ENCODE measurements around the gene CDK6.
"Not testable (repeated sequence)": the region's sequence is repeated elsewhere in the genome, so short reads cannot be mapped to it uniquely, and the experiment has no call there.

CDK6 gene

DNA sequence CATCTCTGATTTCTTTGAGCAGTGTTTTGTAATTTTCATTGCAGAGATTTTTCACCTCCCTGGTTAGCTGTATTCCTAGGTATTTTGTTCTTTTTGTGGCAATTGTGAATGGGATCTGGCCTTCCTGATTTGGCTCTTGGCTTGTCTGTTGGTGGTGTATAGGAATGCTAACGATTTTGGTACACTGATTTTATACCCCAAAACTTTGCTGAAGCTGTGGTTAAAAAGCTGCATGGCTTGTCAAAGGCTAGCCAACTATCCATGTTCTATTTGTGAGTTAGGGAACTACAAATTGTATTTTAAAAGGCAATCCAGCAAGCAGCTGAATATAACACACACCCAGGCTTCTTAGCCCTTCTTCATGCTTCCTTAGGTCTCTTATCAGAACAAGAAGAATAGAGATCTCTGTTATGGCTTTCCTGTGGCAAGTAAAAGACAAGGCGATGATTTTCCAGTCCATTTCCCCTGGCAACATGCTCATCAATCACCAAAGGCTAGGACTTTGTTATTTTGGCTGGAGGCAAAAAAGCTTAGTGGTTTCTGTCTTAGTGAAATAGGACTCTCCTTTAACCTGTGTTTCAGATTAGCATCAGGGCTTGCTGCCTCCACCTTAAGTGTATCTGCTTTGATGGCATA lies 77.5 kb downstream of the CDK6 start:
- TF ChIP-seq, protein P1, sequence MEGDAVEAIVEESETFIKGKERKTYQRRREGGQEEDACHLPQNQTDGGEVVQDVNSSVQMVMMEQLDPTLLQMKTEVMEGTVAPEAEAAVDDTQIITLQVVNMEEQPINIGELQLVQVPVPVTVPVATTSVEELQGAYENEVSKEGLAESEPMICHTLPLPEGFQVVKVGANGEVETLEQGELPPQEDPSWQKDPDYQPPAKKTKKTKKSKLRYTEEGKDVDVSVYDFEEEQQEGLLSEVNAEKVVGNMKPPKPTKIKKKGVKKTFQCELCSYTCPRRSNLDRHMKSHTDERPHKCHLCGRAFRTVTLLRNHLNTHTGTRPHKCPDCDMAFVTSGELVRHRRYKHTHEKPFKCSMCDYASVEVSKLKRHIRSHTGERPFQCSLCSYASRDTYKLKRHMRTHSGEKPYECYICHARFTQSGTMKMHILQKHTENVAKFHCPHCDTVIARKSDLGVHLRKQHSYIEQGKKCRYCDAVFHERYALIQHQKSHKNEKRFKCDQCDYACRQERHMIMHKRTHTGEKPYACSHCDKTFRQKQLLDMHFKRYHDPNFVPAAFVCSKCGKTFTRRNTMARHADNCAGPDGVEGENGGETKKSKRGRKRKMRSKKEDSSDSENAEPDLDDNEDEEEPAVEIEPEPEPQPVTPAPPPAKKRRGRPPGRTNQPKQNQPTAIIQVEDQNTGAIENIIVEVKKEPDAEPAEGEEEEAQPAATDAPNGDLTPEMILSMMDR (IDR thresholded peaks at IDR 0.05; ENCODE audit: borderline replicate concordance, extremely low read depth, low read length, poor library complexity, severe bottlenecking): no peak
- TF ChIP-seq EZH2 (IDR thresholded peaks at IDR 0.05; ENCODE audit: borderline replicate concordance, low read depth, low read length, severe bottlenecking): no peak
- H3K9ac ChIP-seq (ENCODE audit: low read depth, low read length): no peak overlapping the region
- no peak overlapping the region; the same call in 1 of the 2 replicates for H3K4me2 ChIP-seq (ENCODE audit: insufficient read depth, low read length)
- DNase-seq (no peak), ATAC-seq (ENCODE audit: insufficient read depth, low read depth) (no peak)
- H3K27me3 ChIP-seq (ENCODE audit: insufficient read depth, low read length, poor library complexity): no peaks in the 10 kb centered on the region
- H3K4me3 ChIP-seq (ENCODE audit: low read depth in 1 of 2, low read length in 2 of 2): no peak overlapping the region
- H3K36me3 ChIP-seq (ENCODE audit: insufficient read depth, low read length): peaks cover 66% of the 10 kb centered on the region
- H3K79me2 ChIP-seq (ENCODE audit: insufficient read depth, low read length): peaks cover 98% of the 10 kb centered on the region
- no peaks in the 10 kb centered on the region for H3K9me3 ChIP-seq (ENCODE audit: insufficient read depth, low read length, severe bottlenecking)
- H2AFZ ChIP-seq (ENCODE audit: low read depth, low read length): no peak overlapping the region
- peak overlapping the region; percentile 99 for H3K27ac ChIP-seq (ENCODE audit: low read length)
- no peaks in the 10 kb centered on the region; the same call in 1 of the 2 replicates for H4K20me1 ChIP-seq (ENCODE audit: insufficient read depth, low read length)
- peaks cover 99% of the 10 kb centered on the region for H3K4me1 ChIP-seq (ENCODE audit: insufficient read depth, low read length)

DNA sequence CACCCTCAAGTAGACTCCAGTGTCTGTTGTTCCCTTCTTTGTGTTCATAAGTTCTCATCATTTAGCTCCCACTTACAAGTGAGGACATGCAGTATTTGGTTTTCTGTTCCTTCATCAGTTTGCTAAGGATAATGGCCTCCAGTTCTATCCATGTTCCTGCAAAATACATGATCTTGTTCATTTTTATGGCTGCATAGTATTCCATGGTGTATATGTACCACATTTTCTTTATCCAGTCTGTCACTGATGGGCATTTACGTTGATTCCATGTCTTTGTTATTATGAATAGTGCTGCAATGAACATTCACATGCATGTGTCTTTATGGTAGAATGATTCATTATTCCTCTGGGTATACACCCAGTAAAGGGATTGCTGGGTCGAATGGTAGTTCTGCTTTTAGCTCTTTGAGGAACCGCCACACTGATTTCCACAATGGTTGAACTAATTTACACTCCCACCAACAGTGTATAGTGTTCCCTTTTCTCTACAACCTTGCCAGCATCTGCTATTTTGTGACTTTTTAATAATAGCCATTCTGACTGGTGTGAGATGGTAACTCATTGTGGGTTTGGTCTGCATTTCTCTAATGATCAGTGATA lies 79.0 kb downstream of the CDK6 start:
- peaks cover 98% of the 10 kb centered on the region for H3K79me2 ChIP-seq (ENCODE audit: insufficient read depth, low read length)
- H3K27ac ChIP-seq (ENCODE audit: low read length): peak overlapping the region; percentile 99

DNA sequence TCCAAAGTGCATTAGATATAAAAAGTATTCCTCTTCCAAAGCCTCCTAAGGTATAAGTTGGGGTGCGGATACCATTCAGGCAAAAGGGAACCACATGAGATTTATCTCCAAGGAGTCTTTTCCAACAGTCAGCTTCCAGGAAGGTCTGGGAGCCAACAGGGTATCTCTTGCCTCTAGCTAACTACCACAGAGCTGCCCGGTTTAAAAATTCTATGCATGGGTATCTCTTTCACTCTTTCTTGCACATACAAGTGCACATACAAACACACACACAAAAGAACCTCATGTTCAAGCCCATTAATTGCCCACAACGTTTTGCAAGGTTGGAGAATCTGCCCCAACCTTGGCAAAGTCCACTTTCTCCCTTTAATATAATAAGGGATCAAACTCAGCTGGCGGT lies 80.7 kb downstream of the CDK6 start:
- Histone ChIP-seq H2AFZ (ENCODE audit: low read depth, low read length) (peak overlapping the region; percentile 36; the same call in 1 of the 2 replicates), H3K27ac (ENCODE audit: low read length) (peak overlapping the region; percentile 99), H3K79me2 (ENCODE audit: insufficient read depth, low read length) (peaks cover 98% of the 10 kb centered on the region), H3K4me2 (ENCODE audit: insufficient read depth, low read length) (peak overlapping the region; percentile 62), H3K9ac (ENCODE audit: low read depth, low read length) (peak overlapping the region; percentile 68), H3K36me3 (ENCODE audit: insufficient read depth, low read length) (peaks cover 74% of the 10 kb centered on the region), H3K4me1 (ENCODE audit: insufficient read depth, low read length) (peaks cover 91% of the 10 kb centered on the region), H3K27me3 (ENCODE audit: insufficient read depth, low read length, poor library complexity) (no peaks in the 10 kb centered on the region), H3K9me3 (ENCODE audit: insufficient read depth, low read length, severe bottlenecking) (no peaks in the 10 kb centered on the region), H3K4me3 (ENCODE audit: low read depth in 1 of 2, low read length in 2 of 2) (peak overlapping the region in 1 of 2 experiments; percentile 43; a peak in 2 of 4 replicates), H4K20me1 (ENCODE audit: insufficient read depth, low read length) (no peaks in the 10 kb centered on the region)
- ATAC-seq (ENCODE audit: insufficient read depth, low read depth) (peak; percentile 17; the same call in 2 of the 3 replicates), DNase-seq (no peak)
- TF ChIP-seq, protein P1 (IDR thresholded peaks at IDR 0.05; ENCODE audit: borderline replicate concordance, extremely low read depth, low read length, poor library complexity, severe bottlenecking): no peak

More for the DNA sequence above, 79.0 kb downstream of the CDK6 start:
- H3K4me3 ChIP-seq (ENCODE audit: low read depth in 1 of 2, low read length in 2 of 2); H4K20me1 ChIP-seq (ENCODE audit: insufficient read depth, low read length); DNase-seq; ATAC-seq (ENCODE audit: insufficient read depth, low read depth); H3K9me3 ChIP-seq (ENCODE audit: insufficient read depth, low read length, severe bottlenecking); H2AFZ ChIP-seq (ENCODE audit: low read depth, low read length); H3K27me3 ChIP-seq (ENCODE audit: insufficient read depth, low read length, poor library complexity); H3K9ac ChIP-seq (ENCODE audit: low read depth, low read length): not testable (repeated sequence)
- Histone ChIP-seq H3K4me2 (ENCODE audit: insufficient read depth, low read length) (peak overlapping the region; percentile 62; the same call in 1 of the 2 replicates), H3K36me3 (ENCODE audit: insufficient read depth, low read length) (peaks cover 70% of the 10 kb centered on the region), H3K4me1 (ENCODE audit: insufficient read depth, low read length) (peaks cover 99% of the 10 kb centered on the region)

DNA sequence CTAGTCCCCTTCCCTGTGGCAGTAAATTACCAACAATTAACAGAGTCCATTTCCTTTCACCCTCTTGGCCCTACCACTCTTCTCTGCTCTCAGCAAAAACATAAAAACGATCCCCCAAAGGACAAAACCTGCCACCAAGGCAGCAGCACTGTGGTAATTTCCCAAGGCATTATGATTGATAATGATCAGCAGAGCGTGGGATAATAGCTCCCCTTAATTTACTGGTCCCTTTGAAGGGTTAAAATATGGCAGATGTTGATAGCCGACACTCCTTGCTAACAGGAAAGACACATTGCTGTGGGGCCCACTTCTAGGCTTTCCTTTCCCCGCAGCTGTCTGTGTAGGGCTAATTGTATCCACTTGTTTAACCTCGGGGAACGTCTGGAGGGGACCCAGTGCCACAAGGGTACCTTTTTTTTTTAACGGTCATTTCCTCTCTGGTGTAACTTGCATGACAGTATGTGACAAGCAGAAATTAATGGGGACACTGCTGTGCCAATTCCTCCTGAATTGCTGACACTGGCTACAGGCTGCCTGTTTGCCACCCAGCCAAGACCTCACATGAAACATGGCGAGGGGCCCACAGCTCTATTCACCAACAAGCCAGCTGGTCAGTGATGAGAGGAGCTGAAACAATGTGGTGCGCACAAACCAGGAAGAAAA lies 81.3 kb downstream of the CDK6 start:
- Histone ChIP-seq H3K27me3 (ENCODE audit: insufficient read depth, low read length, poor library complexity) (no peaks in the 10 kb centered on the region), H3K9ac (ENCODE audit: low read depth, low read length) (peak overlapping the region; percentile 68), H3K36me3 (ENCODE audit: insufficient read depth, low read length) (peaks cover 74% of the 10 kb centered on the region), H3K9me3 (ENCODE audit: insufficient read depth, low read length, severe bottlenecking) (no peaks in the 10 kb centered on the region), H4K20me1 (ENCODE audit: insufficient read depth, low read length) (no peaks in the 10 kb centered on the region), H3K79me2 (ENCODE audit: insufficient read depth, low read length) (peaks cover 98% of the 10 kb centered on the region), H2AFZ (ENCODE audit: low read depth, low read length) (peak overlapping the region; percentile 44; the same call in 1 of the 2 replicates), H3K27ac (ENCODE audit: low read length) (peak overlapping the region; percentile 99), H3K4me3 (ENCODE audit: low read depth in 1 of 2, low read length in 2 of 2) (peak overlapping the region in 1 of 2 experiments; percentile 43; a peak in 2 of 4 replicates), H3K4me1 (ENCODE audit: insufficient read depth, low read length) (peaks cover 91% of the 10 kb centered on the region), H3K4me2 (ENCODE audit: insufficient read depth, low read length) (peak overlapping the region; percentile 62)
- DNase-seq (peak; percentile 93), ATAC-seq (ENCODE audit: insufficient read depth, low read depth) (peak; percentile 91)
- TF ChIP-seq EZH2 (IDR thresholded peaks at IDR 0.05; ENCODE audit: borderline replicate concordance, low read depth, low read length, severe bottlenecking): no peak
- TF ChIP-seq, protein P1 (IDR thresholded peaks at IDR 0.05; ENCODE audit: borderline replicate concordance, extremely low read depth, low read length, poor library complexity, severe bottlenecking): no peak
